Neural cell (in vitro differentiated cells): ENCODE results near the gene FBN1. TPM values are rescaled to one million over a fixed set of nuclear protein-coding genes. Genes with fewer than 3 reads are reported as not detected.

Source experiments
- H2AFZ ChIP-seq: fragments of 200-600, 300-800 bp; sonication (generic), shearing (Covaris generic); 2 replicates; pipeline ENCODE4 v1.6.0; 2014; ENCODE audit warnings: low read depth, mild to moderate bottlenecking, antibody characterized with exemption, low read length, moderate library complexity
- H3F3A ChIP-seq: fragments of 200-600 bp; shearing (Covaris generic); 2 replicates; pipeline ENCODE4 v1.6.1; 2016; ENCODE audit warnings: mild to moderate bottlenecking, moderate library complexity, mixed read lengths, antibody characterized with exemption, low read length; ENCODE audit not compliant: insufficient read depth, poor library complexity, severe bottlenecking
- H3K27ac ChIP-seq: fragments of 200-600, 300-800 bp; sonication (generic), shearing (Covaris generic); 2 replicates; pipeline ENCODE4 v1.5.1; 2014; ENCODE audit warnings: mild to moderate bottlenecking, low read length, moderate library complexity
- H3K27me3 ChIP-seq: fragments of 300-800, 200-600 bp; sonication (generic), shearing (Covaris generic); 2 replicates; pipeline ENCODE4 v1.6.0; 2014; ENCODE audit warnings: mild to moderate bottlenecking, low read depth, low read length, moderate library complexity; ENCODE audit not compliant: insufficient read depth
- H3K36me3 ChIP-seq: fragments of 300-800, 200-600 bp; sonication (generic), shearing (Covaris generic); 2 replicates; pipeline ENCODE4 v1.5.1; 2014; ENCODE audit warnings: mild to moderate bottlenecking, antibody characterized with exemption, low read length, moderate library complexity; ENCODE audit not compliant: insufficient read depth
- H3K4me2 ChIP-seq: fragments of 300-800, 200-600 bp; sonication (generic), shearing (Covaris generic); 2 replicates; pipeline ENCODE4 v1.6.0; 2014; ENCODE audit warnings: mild to moderate bottlenecking, low read length
- H3K4me3 ChIP-seq: fragments of 300-800, 200-600 bp; sonication (generic), shearing (Covaris generic); 2 replicates; pipeline ENCODE4 v1.5.1; 2014; ENCODE audit warnings: mild to moderate bottlenecking, low read length, moderate library complexity
- H3K79me2 ChIP-seq: fragments of 200-600 bp; shearing (Covaris generic); replicated peaks from 2 replicates; pipeline ENCODE4 v1.6.0; 2014; ENCODE audit warnings: mild to moderate bottlenecking, low read length, moderate library complexity; ENCODE audit not compliant: insufficient read depth
- H3K9ac ChIP-seq: fragments of 300-800, 200-600 bp; sonication (generic), shearing (Covaris generic); 2 replicates; pipeline ENCODE4 v1.6.1; 2016; ENCODE audit warnings: mild to moderate bottlenecking, low read length, mixed read lengths
- H3K9me2 ChIP-seq: fragments of 200-600 bp; shearing (Covaris generic); 2 replicates; pipeline ENCODE4 v1.6.1; 2016; ENCODE audit warnings: mild to moderate bottlenecking, low read length, mixed read lengths; ENCODE audit not compliant: insufficient read depth
- H3K9me3 ChIP-seq: fragments of 200-600, 300-800 bp; sonication (generic), shearing (Covaris generic); 2 replicates; pipeline ENCODE4 v1.6.1; 2016; ENCODE audit warnings: mild to moderate bottlenecking, mixed run types, low read length, moderate library complexity, mixed read lengths
- H4K20me1 ChIP-seq: fragments of 200-600 bp; shearing (Covaris generic); 2 replicates; pipeline ENCODE4 v1.6.1; 2016; ENCODE audit warnings: mild to moderate bottlenecking, mixed run types; ENCODE audit not compliant: insufficient read depth
- EP300 ChIP-seq: fragments of 450-650 bp; conservative IDR thresholded peaks from 2 replicates; pipeline ENCODE4 v1.6.1; 2014; ENCODE audit warnings: antibody characterized with exemption, mild to moderate bottlenecking, moderate library complexity; ENCODE audit not compliant: poor library complexity, severe bottlenecking
- EZH2 ChIP-seq: fragments of 200-600, 300-800 bp; shearing (Covaris generic), sonication (generic); IDR thresholded peaks from 2 replicates; pipeline ENCODE4 v1.6.1; 2014; ENCODE audit warnings: antibody characterized with exemption, low read length, borderline replicate concordance, mild to moderate bottlenecking; ENCODE audit not compliant: insufficient read depth, poor library complexity, severe bottlenecking
- MXI1 ChIP-seq: fragments of 450-650 bp; conservative IDR thresholded peaks from 2 replicates; pipeline ENCODE4 v1.6.1; 2014; ENCODE audit warnings: antibody characterized with exemption, mild to moderate bottlenecking; ENCODE audit not compliant: poor library complexity, severe bottlenecking
- POLR2AphosphoS5 ChIP-seq: IDR thresholded peaks from 2 replicates; pipeline ENCODE4 v1.6.1; 2012
- RAD21 ChIP-seq: fragments of 450-650 bp; conservative IDR thresholded peaks from 2 replicates; pipeline ENCODE4 v1.6.1; 2014; ENCODE audit warnings: antibody characterized with exemption, mild to moderate bottlenecking, moderate library complexity
- SMC3 ChIP-seq: fragments of 450-650 bp; conservative IDR thresholded peaks from 2 replicates; pipeline ENCODE4 v1.6.1; 2014; ENCODE audit warnings: antibody characterized with exemption, mild to moderate bottlenecking, moderate library complexity; ENCODE audit not compliant: poor library complexity
- TAF1 ChIP-seq: IDR thresholded peaks from 2 replicates; pipeline ENCODE4 v1.6.1; 2012; ENCODE audit warnings: low read depth
- polyA plus RNA-seq: library from polyadenylated mRNA; depleted of rRNA; stranded (reverse); fragments of >200 nt; gene quantifications from 2 replicates; pipeline ENCODE4 v1.2.3, GENCODE V29; 2014
- TF ChIP-seq, protein P1 (sequence below): IDR thresholded peaks from 2 replicates; pipeline ENCODE4 v1.6.1; 2012; ENCODE audit warnings: borderline replicate concordance
- TF ChIP-seq, protein P2 (sequence below): fragments of 450-650 bp; IDR thresholded peaks from 2 replicates; pipeline ENCODE4 v1.5.1; 2014; ENCODE audit warnings: antibody characterized with exemption, mild to moderate bottlenecking, moderate library complexity; ENCODE audit not compliant: poor library complexity, severe bottlenecking

FBN1 gene
- polyA plus RNA-seq, 1 donor from 2014 or later: 22.0 TPM

DNA sequence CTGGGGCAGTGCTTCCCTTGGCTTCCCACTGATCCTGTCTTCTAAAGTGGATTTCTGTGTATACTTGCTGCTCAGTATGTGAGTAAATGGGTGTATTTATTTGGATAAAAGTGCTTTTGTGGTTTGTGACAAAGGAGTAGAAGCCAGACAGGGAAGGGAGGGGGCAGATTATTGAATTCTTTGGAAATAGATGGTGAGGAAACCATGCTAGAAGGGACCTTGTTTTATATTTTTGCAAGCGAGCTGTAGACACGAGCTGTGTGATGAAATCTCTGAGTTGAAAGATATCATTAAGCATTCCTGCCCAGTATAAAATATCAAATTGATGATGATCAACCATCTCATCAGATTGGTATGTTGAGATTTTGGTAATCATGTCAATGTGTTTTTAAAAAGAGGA is 245.4 kb downstream of the FBN1 start:
- Histone ChIP-seq H3K9me3 (no peaks in the 10 kb centered on the region), H3F3A (no peaks in the 10 kb centered on the region), H3K36me3 (no peaks in the 10 kb centered on the region), H3K9me2 (no peaks in the 10 kb centered on the region), H3K79me2 (no peaks in the 10 kb centered on the region), H3K27ac (no peak overlapping the region), H3K9ac (no peak overlapping the region), H4K20me1 (no peaks in the 10 kb centered on the region), H3K4me2 (no peak overlapping the region), H2AFZ (no peak overlapping the region), H3K27me3 (no peaks in the 10 kb centered on the region), H3K4me3 (no peak overlapping the region)
- TF ChIP-seq, protein P1, sequence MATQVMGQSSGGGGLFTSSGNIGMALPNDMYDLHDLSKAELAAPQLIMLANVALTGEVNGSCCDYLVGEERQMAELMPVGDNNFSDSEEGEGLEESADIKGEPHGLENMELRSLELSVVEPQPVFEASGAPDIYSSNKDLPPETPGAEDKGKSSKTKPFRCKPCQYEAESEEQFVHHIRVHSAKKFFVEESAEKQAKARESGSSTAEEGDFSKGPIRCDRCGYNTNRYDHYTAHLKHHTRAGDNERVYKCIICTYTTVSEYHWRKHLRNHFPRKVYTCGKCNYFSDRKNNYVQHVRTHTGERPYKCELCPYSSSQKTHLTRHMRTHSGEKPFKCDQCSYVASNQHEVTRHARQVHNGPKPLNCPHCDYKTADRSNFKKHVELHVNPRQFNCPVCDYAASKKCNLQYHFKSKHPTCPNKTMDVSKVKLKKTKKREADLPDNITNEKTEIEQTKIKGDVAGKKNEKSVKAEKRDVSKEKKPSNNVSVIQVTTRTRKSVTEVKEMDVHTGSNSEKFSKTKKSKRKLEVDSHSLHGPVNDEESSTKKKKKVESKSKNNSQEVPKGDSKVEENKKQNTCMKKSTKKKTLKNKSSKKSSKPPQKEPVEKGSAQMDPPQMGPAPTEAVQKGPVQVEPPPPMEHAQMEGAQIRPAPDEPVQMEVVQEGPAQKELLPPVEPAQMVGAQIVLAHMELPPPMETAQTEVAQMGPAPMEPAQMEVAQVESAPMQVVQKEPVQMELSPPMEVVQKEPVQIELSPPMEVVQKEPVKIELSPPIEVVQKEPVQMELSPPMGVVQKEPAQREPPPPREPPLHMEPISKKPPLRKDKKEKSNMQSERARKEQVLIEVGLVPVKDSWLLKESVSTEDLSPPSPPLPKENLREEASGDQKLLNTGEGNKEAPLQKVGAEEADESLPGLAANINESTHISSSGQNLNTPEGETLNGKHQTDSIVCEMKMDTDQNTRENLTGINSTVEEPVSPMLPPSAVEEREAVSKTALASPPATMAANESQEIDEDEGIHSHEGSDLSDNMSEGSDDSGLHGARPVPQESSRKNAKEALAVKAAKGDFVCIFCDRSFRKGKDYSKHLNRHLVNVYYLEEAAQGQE: no peak
- TF ChIP-seq POLR2AphosphoS5 (no peak), SMC3 (no peak), MXI1 (no peak), TAF1 (no peak), EP300 (no peak), EZH2 (no peak), RAD21 (no peak)
- TF ChIP-seq, protein P2, sequence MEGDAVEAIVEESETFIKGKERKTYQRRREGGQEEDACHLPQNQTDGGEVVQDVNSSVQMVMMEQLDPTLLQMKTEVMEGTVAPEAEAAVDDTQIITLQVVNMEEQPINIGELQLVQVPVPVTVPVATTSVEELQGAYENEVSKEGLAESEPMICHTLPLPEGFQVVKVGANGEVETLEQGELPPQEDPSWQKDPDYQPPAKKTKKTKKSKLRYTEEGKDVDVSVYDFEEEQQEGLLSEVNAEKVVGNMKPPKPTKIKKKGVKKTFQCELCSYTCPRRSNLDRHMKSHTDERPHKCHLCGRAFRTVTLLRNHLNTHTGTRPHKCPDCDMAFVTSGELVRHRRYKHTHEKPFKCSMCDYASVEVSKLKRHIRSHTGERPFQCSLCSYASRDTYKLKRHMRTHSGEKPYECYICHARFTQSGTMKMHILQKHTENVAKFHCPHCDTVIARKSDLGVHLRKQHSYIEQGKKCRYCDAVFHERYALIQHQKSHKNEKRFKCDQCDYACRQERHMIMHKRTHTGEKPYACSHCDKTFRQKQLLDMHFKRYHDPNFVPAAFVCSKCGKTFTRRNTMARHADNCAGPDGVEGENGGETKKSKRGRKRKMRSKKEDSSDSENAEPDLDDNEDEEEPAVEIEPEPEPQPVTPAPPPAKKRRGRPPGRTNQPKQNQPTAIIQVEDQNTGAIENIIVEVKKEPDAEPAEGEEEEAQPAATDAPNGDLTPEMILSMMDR: no peak

DNA sequence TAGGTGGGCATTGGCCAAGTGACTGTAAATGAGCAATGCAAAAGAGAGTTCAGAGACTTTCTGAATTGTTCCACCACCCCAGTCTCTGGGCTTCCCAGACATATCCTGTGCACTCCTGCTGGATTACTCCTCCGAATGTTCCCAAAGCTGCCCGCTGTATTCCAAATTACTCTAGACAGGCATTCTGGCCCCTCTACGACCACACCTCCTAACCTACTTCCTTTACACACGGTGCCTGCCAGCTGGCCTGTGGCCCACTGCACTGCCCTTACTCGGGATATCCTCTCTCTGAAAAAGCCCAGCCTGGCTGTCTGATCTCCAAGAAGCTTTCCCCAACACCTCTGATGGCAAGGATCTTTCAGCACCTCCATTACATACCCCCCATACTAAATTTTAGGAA is 247.7 kb downstream of the FBN1 start:
- Histone ChIP-seq H3K9ac (no peak overlapping the region), H3K4me3 (no peak overlapping the region), H3K27ac (no peak overlapping the region), H2AFZ (no peak overlapping the region), H3K9me3 (no peaks in the 10 kb centered on the region), H3K9me2 (no peaks in the 10 kb centered on the region), H3F3A (no peaks in the 10 kb centered on the region), H3K79me2 (no peaks in the 10 kb centered on the region), H4K20me1 (no peaks in the 10 kb centered on the region), H3K36me3 (no peaks in the 10 kb centered on the region), H3K27me3 (no peaks in the 10 kb centered on the region), H3K4me2 (no peak overlapping the region)
- TF ChIP-seq, protein P2: no peak
